PFSK-1 (cell line): ENCODE measurements around the gene GTPBP10.

Source experiments
- FOXP2 ChIP-seq: optimal IDR thresholded peaks from 2 replicates; pipeline ENCODE3; 2011; ENCODE audit warnings: borderline replicate concordance, control low read depth, inconsistent platforms; ENCODE audit not compliant: insufficient read depth; ENCODE audit errors: extremely low read length, extremely low read depth
- POLR2AphosphoS5 ChIP-seq: IDR thresholded peaks from 2 replicates; pipeline ENCODE4 v1.6.1; 2012; ENCODE audit warnings: low read depth, mild to moderate bottlenecking, control low read depth, low read length, moderate library complexity
- SIN3A ChIP-seq: IDR thresholded peaks from 2 replicates; pipeline ENCODE4 v1.6.1; 2012; ENCODE audit warnings: mild to moderate bottlenecking, low read length, moderate library complexity, borderline replicate concordance; ENCODE audit not compliant: insufficient read depth
- TAF1 ChIP-seq: IDR thresholded peaks from 2 replicates; pipeline ENCODE4 v1.6.1; 2012; ENCODE audit warnings: low read length, control low read depth, borderline replicate concordance; ENCODE audit not compliant: insufficient read depth
- TF ChIP-seq, protein P1 (sequence below), 2 experiments: IDR thresholded peaks; 2 replicates each; pipeline versions ENCODE4 v1.6.1 to v1.8.0; 2011 to 2012; ENCODE audit warnings: low read depth in 2 of 2, low read length in 2 of 2, control low read depth in 1 of 2, inconsistent platforms in 1 of 2, mild to moderate bottlenecking in 1 of 2, moderate library complexity in 1 of 2; ENCODE audit not compliant: insufficient read depth in 1 of 2

Gene GTPBP10

DNA sequence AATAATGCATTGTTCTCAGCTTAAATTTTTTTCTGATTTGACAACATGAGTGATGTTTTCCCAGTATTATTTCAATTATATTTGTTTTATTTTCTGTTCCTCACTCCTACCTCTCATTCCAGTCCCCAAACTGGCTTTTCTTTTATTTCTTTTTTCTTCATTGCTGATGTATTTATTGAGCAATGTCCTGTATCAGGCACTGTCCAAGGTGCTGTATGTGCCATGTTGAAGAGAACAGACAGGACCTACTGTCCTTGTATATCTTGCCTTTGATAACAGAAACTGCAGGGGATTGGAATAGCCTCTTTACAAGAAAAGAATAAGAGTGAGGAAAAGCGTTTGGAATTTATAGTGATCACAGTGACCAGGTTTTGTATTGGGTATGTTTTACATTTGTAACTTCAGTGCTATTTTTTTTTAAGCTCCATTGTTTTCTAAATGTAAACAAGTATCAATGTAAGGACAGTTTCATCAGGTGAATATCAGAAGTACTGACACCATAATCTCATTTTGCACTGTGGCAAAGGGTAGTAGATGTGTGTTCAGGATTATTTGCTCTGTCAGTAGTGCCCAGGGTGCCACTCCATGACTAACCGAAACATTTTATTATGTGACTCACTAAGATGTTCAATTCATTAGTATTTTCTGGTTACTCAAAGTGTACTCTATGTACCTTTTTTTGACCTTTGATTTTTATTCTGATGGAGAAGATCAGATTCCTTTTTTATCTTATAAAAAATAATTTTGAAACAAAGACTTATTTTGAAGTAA lies 41.1 kb downstream of the GTPBP10 start:
- TF ChIP-seq, protein P1, sequence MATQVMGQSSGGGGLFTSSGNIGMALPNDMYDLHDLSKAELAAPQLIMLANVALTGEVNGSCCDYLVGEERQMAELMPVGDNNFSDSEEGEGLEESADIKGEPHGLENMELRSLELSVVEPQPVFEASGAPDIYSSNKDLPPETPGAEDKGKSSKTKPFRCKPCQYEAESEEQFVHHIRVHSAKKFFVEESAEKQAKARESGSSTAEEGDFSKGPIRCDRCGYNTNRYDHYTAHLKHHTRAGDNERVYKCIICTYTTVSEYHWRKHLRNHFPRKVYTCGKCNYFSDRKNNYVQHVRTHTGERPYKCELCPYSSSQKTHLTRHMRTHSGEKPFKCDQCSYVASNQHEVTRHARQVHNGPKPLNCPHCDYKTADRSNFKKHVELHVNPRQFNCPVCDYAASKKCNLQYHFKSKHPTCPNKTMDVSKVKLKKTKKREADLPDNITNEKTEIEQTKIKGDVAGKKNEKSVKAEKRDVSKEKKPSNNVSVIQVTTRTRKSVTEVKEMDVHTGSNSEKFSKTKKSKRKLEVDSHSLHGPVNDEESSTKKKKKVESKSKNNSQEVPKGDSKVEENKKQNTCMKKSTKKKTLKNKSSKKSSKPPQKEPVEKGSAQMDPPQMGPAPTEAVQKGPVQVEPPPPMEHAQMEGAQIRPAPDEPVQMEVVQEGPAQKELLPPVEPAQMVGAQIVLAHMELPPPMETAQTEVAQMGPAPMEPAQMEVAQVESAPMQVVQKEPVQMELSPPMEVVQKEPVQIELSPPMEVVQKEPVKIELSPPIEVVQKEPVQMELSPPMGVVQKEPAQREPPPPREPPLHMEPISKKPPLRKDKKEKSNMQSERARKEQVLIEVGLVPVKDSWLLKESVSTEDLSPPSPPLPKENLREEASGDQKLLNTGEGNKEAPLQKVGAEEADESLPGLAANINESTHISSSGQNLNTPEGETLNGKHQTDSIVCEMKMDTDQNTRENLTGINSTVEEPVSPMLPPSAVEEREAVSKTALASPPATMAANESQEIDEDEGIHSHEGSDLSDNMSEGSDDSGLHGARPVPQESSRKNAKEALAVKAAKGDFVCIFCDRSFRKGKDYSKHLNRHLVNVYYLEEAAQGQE (IDR thresholded peaks at IDR 0.05; ENCODE audit: insufficient read depth in 1 of 2, low read depth in 2 of 2, low read length in 2 of 2): peak; percentile 44 to 88; a peak in 3 of 4 replicates
- TF ChIP-seq TAF1 (no peak), POLR2AphosphoS5 (no peak), SIN3A (no peak), FOXP2 (no peak)

DNA sequence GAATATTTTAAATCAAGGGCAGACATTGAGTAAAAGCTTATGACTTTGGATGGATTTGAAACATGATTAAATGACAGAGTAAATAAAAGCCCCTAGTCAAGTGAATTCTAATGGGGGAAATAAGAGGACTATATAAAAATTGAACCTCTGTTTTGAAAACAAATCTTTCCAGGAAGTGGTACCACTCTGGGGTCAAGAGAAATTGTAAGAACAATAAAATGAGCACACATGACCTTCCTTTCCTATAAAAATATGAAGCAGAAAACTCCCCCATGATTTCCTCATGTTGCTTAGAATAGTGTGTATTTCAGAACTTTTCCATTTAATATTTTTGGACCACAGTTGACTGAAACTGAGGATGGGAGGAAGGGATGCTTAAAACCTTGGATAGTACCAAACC lies 44.4 kb downstream of the GTPBP10 start:
- TF ChIP-seq, protein P1 (IDR thresholded peaks at IDR 0.05; ENCODE audit: insufficient read depth in 1 of 2, low read depth in 2 of 2, low read length in 2 of 2): no peak
- TF ChIP-seq TAF1 (no peak), POLR2AphosphoS5 (no peak), SIN3A (no peak), FOXP2 (no peak)

DNA sequence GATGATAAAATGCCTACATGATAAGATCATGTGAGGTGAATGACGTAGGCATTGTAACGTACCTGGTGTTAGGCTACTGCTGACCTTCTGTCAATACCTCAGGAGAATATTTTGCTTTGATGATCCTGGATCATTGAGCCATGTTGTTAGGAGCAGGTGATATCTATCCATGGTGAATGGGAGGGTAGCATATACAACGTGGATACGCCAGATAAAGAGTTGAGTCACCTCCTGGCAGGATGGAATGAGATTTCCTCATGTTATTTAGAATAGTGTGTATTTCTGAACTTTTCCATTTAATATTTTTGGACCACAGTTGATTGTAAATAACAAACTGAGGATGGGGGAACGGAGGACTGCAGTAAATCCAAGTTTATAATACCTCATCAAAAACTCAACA lies 45.0 kb downstream of the GTPBP10 start:
- TF ChIP-seq, protein P1 (IDR thresholded peaks at IDR 0.05; ENCODE audit: insufficient read depth in 1 of 2, low read depth in 2 of 2, low read length in 2 of 2): no peak
- no peak for TF ChIP-seq POLR2AphosphoS5

DNA sequence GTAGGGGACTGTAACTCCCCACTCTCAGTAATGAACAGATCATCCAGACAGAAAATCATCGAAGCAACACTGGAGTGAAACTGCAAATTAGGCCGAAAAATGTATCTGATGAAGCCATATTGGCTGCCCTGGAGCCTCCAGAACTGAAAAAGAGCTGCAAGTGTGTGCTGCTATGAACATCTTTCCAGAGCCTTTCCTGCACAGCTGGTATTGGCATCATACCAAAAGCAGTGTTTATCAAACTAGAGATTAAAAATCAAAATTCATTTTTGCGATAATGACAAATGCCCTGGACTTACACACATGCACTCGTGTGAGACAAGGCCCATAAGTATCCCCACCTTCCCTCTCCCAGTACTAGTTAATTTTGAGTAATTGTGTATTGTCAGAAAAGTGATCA lies 49.9 kb downstream of the GTPBP10 start:
- TF ChIP-seq FOXP2 (no peak), TAF1 (no peak), POLR2AphosphoS5 (no peak)

DNA sequence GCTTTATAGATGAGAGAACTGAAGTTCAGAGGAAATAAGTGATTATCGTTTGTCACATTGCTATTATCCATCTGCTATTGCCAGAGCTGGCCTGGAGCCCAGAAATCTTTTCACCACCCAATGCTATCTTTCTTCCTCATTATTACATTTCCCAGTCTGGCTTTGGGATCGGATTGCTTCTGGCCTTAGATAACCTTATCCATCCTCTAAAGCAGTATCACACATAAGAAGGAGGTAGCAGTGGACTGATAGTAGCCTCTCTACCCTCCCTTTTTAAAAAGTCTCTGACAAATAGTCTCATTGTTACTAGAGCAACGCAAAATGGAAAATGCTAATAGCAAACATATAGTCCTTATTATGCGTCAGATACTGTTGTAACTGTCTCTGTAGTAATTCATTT lies 55.5 kb downstream of the GTPBP10 start:
- TF ChIP-seq, protein P1 (IDR thresholded peaks at IDR 0.05; ENCODE audit: insufficient read depth in 1 of 2, low read depth in 2 of 2, low read length in 2 of 2): no peak
- no peak for TF ChIP-seq POLR2AphosphoS5
- TF ChIP-seq SIN3A: no peak
- TF ChIP-seq TAF1: no peak
- TF ChIP-seq FOXP2: no peak
